CD4-positive, alpha-beta T cell (primary cell): ENCODE data around the gene MS4A15. TPM values are rescaled to one million over a fixed set of nuclear protein-coding genes. Genes with fewer than 3 reads are reported as not detected.

Source experiments
- ATAC-seq: fragments of 200-7000 bp; cut with Tn5 transposase; one replicate; pipeline ENCODE4 v1.10.0; 2022; ENCODE audit warnings: mild to moderate bottlenecking; ENCODE audit not compliant: poor library complexity
- CTCF ChIA-PET: fragments of 350-600 bp; sonication (Branson Sonifier 250); formaldehyde crosslinking; loops from one replicate; lab custom pipeline; 2021; ENCODE audit warnings: antibody characterized with exemption, inconsistent platforms; lab: Charles Lee
- POLR2A ChIA-PET: fragments of 350-600 bp; sonication (Branson Sonifier 250); formaldehyde crosslinking; loops from one replicate; lab custom pipeline; 2021; ENCODE audit warnings: antibody characterized with exemption, inconsistent platforms; lab: Charles Lee
- DNase-seq, 14 experiments: peaks; one replicate each; pipeline ENCODE4 v3.0.0-alpha.2; 2013 to 2020; ENCODE audit warnings: mixed read lengths in 2 of 14
- H3K27ac ChIP-seq, 2 donors: one replicate each; pipeline versions ENCODE4 v1.5.1 to v1.7.0; 2013; ENCODE audit warnings: low read length in 2 of 2, low read depth in 1 of 2, mild to moderate bottlenecking in 1 of 2
- H3K27me3 ChIP-seq, 2 experiments: 1 replicate in 1 of 2; 2 replicates in 1 of 2; pipeline versions ENCODE4 v1.6.1 to v1.7.0; 2013; ENCODE audit warnings: low read length in 2 of 2, control low read depth in 1 of 2, mild to moderate bottlenecking in 1 of 2, moderate library complexity in 1 of 2; ENCODE audit not compliant: insufficient read depth in 2 of 2, control insufficient read depth in 1 of 2
- H3K36me3 ChIP-seq: one replicate; pipeline ENCODE4 v1.6.1; 2013; ENCODE audit warnings: low read length, control low read depth; ENCODE audit not compliant: insufficient read depth
- H3K4me1 ChIP-seq: one replicate; pipeline ENCODE4 v1.6.1; 2013; ENCODE audit warnings: low read length, control low read depth; ENCODE audit not compliant: insufficient read depth
- H3K4me3 ChIP-seq: one replicate; pipeline ENCODE4 v1.5.1; 2013; ENCODE audit warnings: mild to moderate bottlenecking, low read length, moderate library complexity
- H3K9me3 ChIP-seq, 2 experiments: 1 replicate in 1 of 2; 2 replicates in 1 of 2; pipeline versions ENCODE4 v1.6.1 to v1.7.0; 2013; ENCODE audit warnings: low read length in 2 of 2, mild to moderate bottlenecking in 2 of 2, control low read depth in 1 of 2, moderate library complexity in 1 of 2; ENCODE audit not compliant: control insufficient read depth in 1 of 2, insufficient read depth in 1 of 2
- H3K27ac Mint-ChIP-seq: one replicate; pipeline ENCODE4 v1.8.0; 2020; ENCODE audit warnings: mixed read lengths
- H3K27me3 Mint-ChIP-seq: one replicate; pipeline ENCODE4 v1.8.0; 2021; ENCODE audit warnings: mixed read lengths
- H3K36me3 Mint-ChIP-seq: one replicate; pipeline ENCODE4 v1.8.0; 2021; ENCODE audit warnings: low read depth, mixed read lengths
- H3K4me1 Mint-ChIP-seq: one replicate; pipeline ENCODE4 v1.8.0; 2021; ENCODE audit warnings: low read depth, mixed read lengths
- H3K4me3 Mint-ChIP-seq: one replicate; pipeline ENCODE4 v1.8.0; 2020; ENCODE audit warnings: mild to moderate bottlenecking, mixed read lengths
- H3K9me3 Mint-ChIP-seq: one replicate; pipeline ENCODE4 v1.8.0; 2020; ENCODE audit warnings: mixed read lengths
- CTCF ChIP-seq: fragments of 200-600 bp; IDR thresholded peaks from one replicate; pipeline ENCODE4 v1.8.0; 2022; ENCODE audit warnings: antibody characterized with exemption, mild to moderate bottlenecking
- intact Hi-C, 2 experiments: fragments of 100-400 bp; cut with DNase I in 1 of 2; cut with micrococcal nuclease in 1 of 2; formaldehyde crosslinking; loops; one replicate each; pipeline versions ENCODE4 v1.15.1 to v1.9.0; 2023 to 2025; cut with DNase I, micrococcal nuclease
- total RNA-seq, 174 experiments: library from RNA in 2 of 174; stranded (reverse) in 2 of 174; gene quantifications; one replicate each; pipeline ENCODE4 v1.2.3 and lab custom pipeline; 2021 to 2026

Gene MS4A15
- total RNA-seq, 2 experiments from 2014 or later: not detected

GRCh38 chr11:60734279-60734678, 22.4 kb upstream of the MS4A15 start:
- no peaks in the 10 kb centered on the region for H3K4me1 ChIP-seq
- Mint-ChIP-seq H3K4me3 (no peak overlapping the region), H3K9me3 (no peaks in the 10 kb centered on the region), H3K27me3 (peaks cover 38% of the 10 kb centered on the region), H3K4me1 (no peaks in the 10 kb centered on the region), H3K27ac (no peak overlapping the region), H3K36me3 (no peaks in the 10 kb centered on the region)
- ChIA-PET CTCF (no interaction called here), POLR2A (no interaction called here)
- no peaks in the 10 kb centered on the region for H3K36me3 ChIP-seq
- intact Hi-C loops: no loop called here
- no peak for TF ChIP-seq CTCF
- peaks cover 0 to 7% of the 10 kb centered on the region in 2 experiments for H3K27me3 ChIP-seq
- H3K9me3 ChIP-seq: no peaks in the 10 kb centered on the region
- ATAC-seq (no peak), DNase-seq (no peak)
- H3K27ac ChIP-seq: no peak overlapping the region
- H3K4me3 ChIP-seq: no peak overlapping the region

- no peaks in the 10 kb centered on the region for H3K4me1 ChIP-seq
- peaks cover 33% of the 10 kb centered on the region for H3K27me3 Mint-ChIP-seq
- H3K27ac Mint-ChIP-seq: no peak overlapping the region
- H3K36me3 Mint-ChIP-seq: no peaks in the 10 kb centered on the region
- ATAC-seq (no peak), DNase-seq (no peak)
- peaks cover 0 to 3% of the 10 kb centered on the region in 2 experiments for H3K27me3 ChIP-seq
- no peaks in the 10 kb centered on the region for H3K4me1 Mint-ChIP-seq
- CTCF ChIA-PET: no interaction called here
- intact Hi-C loops: no loop called here
- no peak overlapping the region for H3K4me3 Mint-ChIP-seq
- no peaks in the 10 kb centered on the region for H3K36me3 ChIP-seq
- POLR2A ChIA-PET: no interaction called here
- no peak for TF ChIP-seq CTCF
- H3K9me3 ChIP-seq: no peaks in the 10 kb centered on the region
- no peak overlapping the region for H3K4me3 ChIP-seq
- no peaks in the 10 kb centered on the region for H3K9me3 Mint-ChIP-seq
- H3K27ac ChIP-seq: no peak overlapping the region
Observed at GRCh38 chr11:60739114-60739513, 17.6 kb upstream of the MS4A15 start.

- CTCF ChIA-PET: no interaction called here
Observed at GRCh38 chr11:60740573-60740972, 16.1 kb upstream of the MS4A15 start.

More at GRCh38 chr11:60740573-60740972, 16.1 kb upstream of the MS4A15 start:
- Mint-ChIP-seq H3K27ac (no peak overlapping the region), H3K9me3 (no peaks in the 10 kb centered on the region), H3K4me1 (no peaks in the 10 kb centered on the region), H3K4me3 (no peak overlapping the region), H3K27me3 (peaks cover 38% of the 10 kb centered on the region), H3K36me3 (no peaks in the 10 kb centered on the region)
- ATAC-seq (no peak), DNase-seq (no peak)
- no peak for TF ChIP-seq CTCF
- H3K27ac ChIP-seq: no peak overlapping the region
- no peak overlapping the region for H3K4me3 ChIP-seq
- H3K36me3 ChIP-seq: no peaks in the 10 kb centered on the region
- peaks cover 0 to 3% of the 10 kb centered on the region in 2 experiments for H3K27me3 ChIP-seq
- H3K9me3 ChIP-seq: no peaks in the 10 kb centered on the region
- intact Hi-C loops: no loop called here
- no peaks in the 10 kb centered on the region for H3K4me1 ChIP-seq
- POLR2A ChIA-PET: no interaction called here
